ENCODE measurements around the gene POLR2L. TPM values are rescaled to one million over a fixed set of nuclear protein-coding genes. Genes with fewer than 3 reads are reported as not detected.

The POLR2L gene
- total RNA-seq, 1 donor from 2014 or later: 106 TPM

DNA sequence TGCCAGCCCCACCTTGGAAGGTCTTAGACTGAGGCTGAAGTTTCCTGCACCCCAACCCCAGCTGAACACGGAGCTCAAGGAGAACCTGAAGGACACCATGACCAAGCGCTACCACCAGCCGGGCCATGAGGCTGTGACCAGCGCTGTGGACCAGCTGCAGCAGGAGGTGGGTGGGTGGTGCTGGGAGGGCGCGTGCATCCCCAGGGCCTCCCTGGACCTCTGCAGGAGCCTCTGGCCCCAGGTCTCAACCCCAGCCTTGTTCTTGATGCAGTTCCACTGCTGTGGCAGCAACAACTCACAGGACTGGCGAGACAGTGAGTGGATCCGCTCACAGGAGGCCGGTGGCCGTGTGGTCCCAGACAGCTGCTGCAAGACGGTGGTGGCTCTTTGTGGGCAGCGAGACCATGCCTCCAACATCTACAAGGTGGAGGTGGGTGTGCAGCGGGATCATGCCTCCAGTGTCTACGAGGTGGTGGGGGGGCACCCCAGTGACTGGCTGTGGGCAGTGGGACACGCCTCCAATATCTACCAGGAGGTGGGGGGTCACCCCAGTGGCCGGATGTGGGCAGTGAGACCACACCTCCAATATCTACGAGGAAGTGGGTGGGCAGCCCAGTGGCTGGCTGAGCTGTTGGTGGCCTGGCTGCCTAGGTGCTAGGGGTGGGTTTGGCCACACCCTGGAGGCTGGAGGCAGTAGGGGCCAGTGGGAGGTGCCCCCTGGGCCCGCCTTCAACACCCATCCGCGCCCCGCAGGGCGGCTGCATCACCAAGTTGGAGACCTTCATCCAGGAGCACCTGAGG, 4.9 kb downstream of the POLR2L start:
- peak overlapping the region; percentile 7 for H3K4me3 Mint-ChIP-seq (ENCODE audit: unreplicated experiment)
- TF ChIP-seq, protein P1, sequence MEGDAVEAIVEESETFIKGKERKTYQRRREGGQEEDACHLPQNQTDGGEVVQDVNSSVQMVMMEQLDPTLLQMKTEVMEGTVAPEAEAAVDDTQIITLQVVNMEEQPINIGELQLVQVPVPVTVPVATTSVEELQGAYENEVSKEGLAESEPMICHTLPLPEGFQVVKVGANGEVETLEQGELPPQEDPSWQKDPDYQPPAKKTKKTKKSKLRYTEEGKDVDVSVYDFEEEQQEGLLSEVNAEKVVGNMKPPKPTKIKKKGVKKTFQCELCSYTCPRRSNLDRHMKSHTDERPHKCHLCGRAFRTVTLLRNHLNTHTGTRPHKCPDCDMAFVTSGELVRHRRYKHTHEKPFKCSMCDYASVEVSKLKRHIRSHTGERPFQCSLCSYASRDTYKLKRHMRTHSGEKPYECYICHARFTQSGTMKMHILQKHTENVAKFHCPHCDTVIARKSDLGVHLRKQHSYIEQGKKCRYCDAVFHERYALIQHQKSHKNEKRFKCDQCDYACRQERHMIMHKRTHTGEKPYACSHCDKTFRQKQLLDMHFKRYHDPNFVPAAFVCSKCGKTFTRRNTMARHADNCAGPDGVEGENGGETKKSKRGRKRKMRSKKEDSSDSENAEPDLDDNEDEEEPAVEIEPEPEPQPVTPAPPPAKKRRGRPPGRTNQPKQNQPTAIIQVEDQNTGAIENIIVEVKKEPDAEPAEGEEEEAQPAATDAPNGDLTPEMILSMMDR (IDR thresholded peaks at IDR 0.05; ENCODE audit: partially characterized antibody, unreplicated experiment): no peak

DNA sequence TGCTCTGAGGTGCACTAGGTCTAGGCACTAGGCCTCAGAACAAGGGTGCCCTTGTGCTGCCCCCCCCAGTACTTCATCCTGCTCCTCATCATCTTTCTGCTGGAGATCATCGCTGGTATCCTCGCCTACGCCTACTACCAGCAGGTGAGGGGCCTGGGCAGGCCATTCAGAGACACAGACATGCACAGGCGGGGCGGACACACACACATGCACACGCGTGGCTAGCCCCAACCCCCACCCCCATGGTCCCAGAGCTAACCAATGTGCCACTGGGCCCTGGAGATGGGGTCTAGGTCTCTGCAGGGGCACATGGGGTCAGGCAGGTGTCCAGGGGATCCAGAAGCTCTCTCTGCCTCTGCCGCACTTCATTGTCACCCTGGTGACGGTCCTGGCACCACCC, 5.6 kb downstream of the POLR2L start:
- H3K9me3 Mint-ChIP-seq (ENCODE audit: unreplicated experiment): peaks cover 28% of the 10 kb centered on the region
- DNase-seq: no peak
- TF ChIP-seq, protein P1 (IDR thresholded peaks at IDR 0.05; ENCODE audit: partially characterized antibody, unreplicated experiment): no peak
- no peak overlapping the region for H3K4me3 Mint-ChIP-seq (ENCODE audit: unreplicated experiment)
- H3K27me3 Mint-ChIP-seq (ENCODE audit: unreplicated experiment): peaks cover 24% of the 10 kb centered on the region
- H3K36me3 Mint-ChIP-seq (ENCODE audit: unreplicated experiment): no peaks in the 10 kb centered on the region
- peaks cover 20% of the 10 kb centered on the region for H3K4me1 Mint-ChIP-seq (ENCODE audit: low read depth, unreplicated experiment)
- H3K27ac Mint-ChIP-seq (ENCODE audit: unreplicated experiment): no peak overlapping the region

More for the DNA sequence above, 4.9 kb downstream of the POLR2L start:
- H3K36me3 Mint-ChIP-seq (ENCODE audit: unreplicated experiment): no peaks in the 10 kb centered on the region
- no peak for DNase-seq
- H3K27ac Mint-ChIP-seq (ENCODE audit: unreplicated experiment): peak overlapping the region; percentile 97
- H3K9me3 Mint-ChIP-seq (ENCODE audit: unreplicated experiment): peaks cover 26% of the 10 kb centered on the region
- H3K27me3 Mint-ChIP-seq (ENCODE audit: unreplicated experiment): peaks cover 23% of the 10 kb centered on the region
- peaks cover 18% of the 10 kb centered on the region for H3K4me1 Mint-ChIP-seq (ENCODE audit: low read depth, unreplicated experiment)

DNA sequence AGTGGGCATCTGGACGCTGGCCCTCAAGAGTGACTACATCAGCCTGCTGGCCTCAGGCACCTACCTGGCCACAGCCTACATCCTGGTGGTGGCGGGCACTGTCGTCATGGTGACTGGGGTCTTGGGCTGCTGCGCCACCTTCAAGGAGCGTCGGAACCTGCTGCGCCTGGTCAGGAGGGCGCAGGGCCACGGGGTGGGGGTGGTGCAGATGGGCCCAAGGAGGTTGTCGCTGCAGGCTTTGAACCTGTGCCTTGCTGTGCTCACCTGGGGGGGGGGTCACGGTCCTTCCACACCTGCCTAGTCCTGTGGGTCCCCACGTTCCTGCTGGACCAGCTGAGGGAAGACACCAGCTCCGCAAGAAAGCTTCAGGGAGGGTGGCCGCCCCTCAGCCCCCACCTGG, 6.1 kb downstream of the POLR2L start:
- no peak overlapping the region for H3K4me3 Mint-ChIP-seq (ENCODE audit: unreplicated experiment)
- H3K27ac Mint-ChIP-seq (ENCODE audit: unreplicated experiment): no peak overlapping the region
- TF ChIP-seq, protein P1 (IDR thresholded peaks at IDR 0.05; ENCODE audit: partially characterized antibody, unreplicated experiment): no peak
- peaks cover 28% of the 10 kb centered on the region for H3K9me3 Mint-ChIP-seq (ENCODE audit: unreplicated experiment)
- DNase-seq: no peak
- peaks cover 20% of the 10 kb centered on the region for H3K4me1 Mint-ChIP-seq (ENCODE audit: low read depth, unreplicated experiment)
- no peaks in the 10 kb centered on the region for H3K36me3 Mint-ChIP-seq (ENCODE audit: unreplicated experiment)
- H3K27me3 Mint-ChIP-seq (ENCODE audit: unreplicated experiment): peaks cover 26% of the 10 kb centered on the region

DNA sequence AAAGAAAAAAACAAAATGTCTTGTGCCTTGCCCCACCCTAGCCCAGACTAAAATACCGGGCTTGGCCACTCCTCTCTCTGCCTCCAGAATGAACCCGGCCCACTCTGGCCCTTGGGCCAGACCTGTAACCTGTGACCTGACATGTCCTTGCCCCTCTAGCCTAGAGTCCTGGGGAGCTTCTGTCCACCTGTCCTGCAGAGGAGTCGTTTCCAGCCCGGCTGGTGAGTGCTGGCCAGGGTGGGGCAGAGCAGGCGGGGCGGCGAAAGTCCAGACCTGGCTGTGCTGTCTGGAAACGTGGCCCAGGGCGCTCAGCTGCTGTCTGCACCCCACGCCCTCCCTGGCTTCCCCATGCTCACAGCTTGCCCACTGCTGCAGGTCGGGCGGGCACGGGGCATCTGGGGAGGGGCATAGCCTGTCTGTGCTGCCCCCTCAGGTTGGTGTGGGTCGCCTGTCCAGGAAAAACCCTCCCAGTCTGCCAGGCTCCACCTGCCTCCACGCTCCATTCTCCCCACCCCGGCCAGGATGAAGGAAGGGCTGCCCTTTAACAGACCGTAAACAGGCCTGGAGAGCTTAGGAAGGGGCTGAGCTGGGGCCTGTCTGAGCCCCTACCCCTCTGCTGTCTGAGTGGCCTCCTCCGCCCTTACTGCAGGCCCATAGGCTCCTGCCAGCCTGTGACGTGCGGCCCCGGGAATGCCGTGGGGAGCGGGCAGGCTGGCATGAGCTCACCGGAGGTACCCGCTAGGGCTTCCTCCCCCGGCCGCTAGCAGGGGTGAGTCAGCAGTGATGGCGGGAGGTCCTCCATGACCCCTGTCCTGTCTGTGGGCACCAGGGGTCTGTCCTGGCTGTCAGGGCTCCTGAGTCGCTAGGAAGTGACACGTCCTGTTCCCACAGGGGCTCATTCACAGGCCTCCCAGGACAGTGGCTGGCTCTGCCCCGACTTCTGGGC, 7.7 kb downstream of the POLR2L start:
- Mint-ChIP-seq H3K9me3 (ENCODE audit: unreplicated experiment) (peaks cover 14% of the 10 kb centered on the region), H3K4me1 (ENCODE audit: low read depth, unreplicated experiment) (peaks cover 10% of the 10 kb centered on the region), H3K27me3 (ENCODE audit: unreplicated experiment) (peaks cover 21% of the 10 kb centered on the region), H3K27ac (ENCODE audit: unreplicated experiment) (peak overlapping the region; percentile 92), H3K4me3 (ENCODE audit: unreplicated experiment) (peak overlapping the region; percentile 92), H3K36me3 (ENCODE audit: unreplicated experiment) (no peaks in the 10 kb centered on the region)
- TF ChIP-seq, protein P1 (IDR thresholded peaks at IDR 0.05; ENCODE audit: partially characterized antibody, unreplicated experiment): no peak
- peak; percentile 22 for DNase-seq

Data from glutamatergic neuron (in vitro differentiated cells).